ENCODE data around the gene MS4A3. TPM values are rescaled to one million over a fixed set of nuclear protein-coding genes. Genes with fewer than 3 reads are reported as not detected.

MS4A3 gene
- total RNA-seq, 1 experiment from 2014 or later, result not detected

GRCh38 chr11:60084631-60085273 is 28.3 kb downstream of the MS4A3 start:
- ChIA-PET POLR2A (no interaction called here), CTCF (no interaction called here)
- Histone ChIP-seq H3K9me3 (no peaks in the 10 kb centered on the region), H3K27me3 (replicated peaks; ENCODE audit: control insufficient read depth, insufficient read depth, low read length) (no peaks in the 10 kb centered on the region), H3K4me3 (ENCODE audit: low read depth, low read length) (no peak overlapping the region), H3K4me1 (no peaks in the 10 kb centered on the region), H3K36me3 (ENCODE audit: control insufficient read depth, insufficient read depth, low read length) (no peaks in the 10 kb centered on the region)
- Mint-ChIP-seq H3K4me3 (ENCODE audit: unreplicated experiment) (no peak overlapping the region), H3K27me3 (ENCODE audit: insufficient read depth, unreplicated experiment) (peaks cover 21% of the 10 kb centered on the region), H3K4me1 (ENCODE audit: low read depth, unreplicated experiment) (no peaks in the 10 kb centered on the region), H3K27ac (ENCODE audit: unreplicated experiment) (no peak overlapping the region), H3K9me3 (ENCODE audit: unreplicated experiment) (no peaks in the 10 kb centered on the region), H3K36me3 (ENCODE audit: insufficient read depth, unreplicated experiment) (no peaks in the 10 kb centered on the region)
- TF ChIP-seq CTCF (IDR thresholded peaks at IDR 0.05; ENCODE audit: insufficient read depth in 1 of 2, low read depth in 1 of 2, low read length in 1 of 2, severe bottlenecking in 1 of 2, unreplicated experiment in 1 of 2), result no peak
- intact Hi-C loops (cut with micrococcal nuclease; ENCODE audit: unreplicated experiment), result no loop called here
- no TSS peak for BruUV-seq (replicated peaks)
- no peak for DNase-seq

GRCh38 chr11:60085909-60086308 is 29.4 kb downstream of the MS4A3 start:
- no peaks in the 10 kb centered on the region for H3K9me3 ChIP-seq
- CTCF ChIA-PET, result no interaction called here
- H3K4me1 ChIP-seq, result no peaks in the 10 kb centered on the region
- intact Hi-C loops (cut with micrococcal nuclease; ENCODE audit: unreplicated experiment), result no loop called here
- Mint-ChIP-seq H3K4me3 (ENCODE audit: unreplicated experiment) (no peak overlapping the region), H3K27ac (ENCODE audit: unreplicated experiment) (no peak overlapping the region), H3K36me3 (ENCODE audit: insufficient read depth, unreplicated experiment) (no peaks in the 10 kb centered on the region), H3K27me3 (ENCODE audit: insufficient read depth, unreplicated experiment) (peaks cover 15% of the 10 kb centered on the region), H3K4me1 (ENCODE audit: low read depth, unreplicated experiment) (no peaks in the 10 kb centered on the region), H3K9me3 (ENCODE audit: unreplicated experiment) (no peaks in the 10 kb centered on the region)
- BruUV-seq (replicated peaks), result no TSS peak
- H3K36me3 ChIP-seq (ENCODE audit: control insufficient read depth, insufficient read depth, low read length), result no peaks in the 10 kb centered on the region
- TF ChIP-seq CTCF (IDR thresholded peaks at IDR 0.05; ENCODE audit: insufficient read depth in 1 of 2, low read depth in 1 of 2, low read length in 1 of 2, severe bottlenecking in 1 of 2, unreplicated experiment in 1 of 2), result no peak
- H3K27me3 ChIP-seq (replicated peaks; ENCODE audit: control insufficient read depth, insufficient read depth, low read length), result no peaks in the 10 kb centered on the region
- H3K4me3 ChIP-seq (ENCODE audit: low read depth, low read length), result no peak overlapping the region
- DNase-seq, result no peak
- POLR2A ChIA-PET, result no interaction called here

- peaks cover 17% of the 10 kb centered on the region for H3K27me3 Mint-ChIP-seq (ENCODE audit: insufficient read depth, unreplicated experiment)
- no peak overlapping the region for H3K4me3 Mint-ChIP-seq (ENCODE audit: unreplicated experiment)
- no peak for TF ChIP-seq CTCF (IDR thresholded peaks at IDR 0.05; ENCODE audit: insufficient read depth in 1 of 2, low read depth in 1 of 2, low read length in 1 of 2, severe bottlenecking in 1 of 2, unreplicated experiment in 1 of 2)
Measured at GRCh38 chr11:60087239-60087638, 30.8 kb downstream of the MS4A3 start.

More at GRCh38 chr11:60087239-60087638, 30.8 kb downstream of the MS4A3 start:
- ChIA-PET POLR2A (no interaction called here), CTCF (no interaction called here)
- Mint-ChIP-seq H3K27ac (ENCODE audit: unreplicated experiment) (no peak overlapping the region), H3K4me1 (ENCODE audit: low read depth, unreplicated experiment) (no peaks in the 10 kb centered on the region), H3K9me3 (ENCODE audit: unreplicated experiment) (no peaks in the 10 kb centered on the region), H3K36me3 (ENCODE audit: insufficient read depth, unreplicated experiment) (no peaks in the 10 kb centered on the region)
- Histone ChIP-seq H3K4me3 (ENCODE audit: low read depth, low read length) (no peak overlapping the region), H3K9me3 (no peaks in the 10 kb centered on the region), H3K27me3 (replicated peaks; ENCODE audit: control insufficient read depth, insufficient read depth, low read length) (no peaks in the 10 kb centered on the region), H3K4me1 (no peaks in the 10 kb centered on the region), H3K36me3 (ENCODE audit: control insufficient read depth, insufficient read depth, low read length) (no peaks in the 10 kb centered on the region)
- no TSS peak for BruUV-seq (replicated peaks)
- no peak for DNase-seq
- intact Hi-C loops (cut with micrococcal nuclease; ENCODE audit: unreplicated experiment), result no loop called here
